Suppressor macrophage (primary cell): ENCODE data around the gene CIITA.
"Not testable (repeated sequence)": the region's sequence is repeated elsewhere in the genome, so short reads cannot be mapped to it uniquely, and the experiment has no call there.

Experiments used
- DNase-seq, 4 experiments: peaks; one replicate each; pipeline ENCODE4 v3.0.0-alpha.2; 2020 to 2022
- total RNA-seq, 17 experiments: gene quantifications; one replicate each; lab custom pipeline; 2026; ENCODE audit warnings: mixed read lengths in 6 of 17, inconsistent platforms in 3 of 17; lab: John Stamatoyannopoulos, UW

CIITA gene
- 1.9 to 89.1 (median 6.7) reads per million in 17 experiments for total RNA-seq

GRCh38 chr16:10876799-10877341 is at the start of gene CIITA:
Gene CIITA (plus strand): TSS chr16:10877202. CDS start chr16:10877331, 129 bp downstream.
- peak; percentile 94 to 98 (median 96) for DNase-seq

GRCh38 chr16:10827691-10828341 is 49.2 kb upstream of the CIITA start:
- no peak for DNase-seq

GRCh38 chr16:10828851-10829366 is 48.1 kb upstream of the CIITA start:
- peak; percentile 95 to 98 (median 97) for DNase-seq

- not testable (repeated sequence) for DNase-seq
Observed at GRCh38 chr16:10829390-10830098, 47.5 kb upstream of the CIITA start.

GRCh38 chr16:10830240-10830639 is 46.8 kb upstream of the CIITA start:
- DNase-seq = not testable (repeated sequence)

- peak; percentile 68 to 88 (median 75) for DNase-seq
Observed at GRCh38 chr16:10831894-10832886, 44.8 kb upstream of the CIITA start.

GRCh38 chr16:10833271-10833670 is 43.7 kb upstream of the CIITA start:
- no peak for DNase-seq

GRCh38 chr16:10834130-10834529 is 42.9 kb upstream of the CIITA start:
- no peak for DNase-seq

- DNase-seq = no peak
Observed at GRCh38 chr16:10834766-10835165, 42.2 kb upstream of the CIITA start.

GRCh38 chr16:10835281-10835931 is 41.6 kb upstream of the CIITA start:
- DNase-seq = no peak

GRCh38 chr16:10836174-10836853 is 40.7 kb upstream of the CIITA start:
- DNase-seq = no peak

- DNase-seq = no peak
Observed at GRCh38 chr16:10838621-10839278, 38.3 kb upstream of the CIITA start.

GRCh38 chr16:10839279-10839666 is 37.7 kb upstream of the CIITA start:
- DNase-seq = no peak

- no peak for DNase-seq
Observed at GRCh38 chr16:10840703-10841102, 36.3 kb upstream of the CIITA start.

GRCh38 chr16:10846213-10846998 is 30.6 kb upstream of the CIITA start:
- DNase-seq = peak; percentile 59 to 92 (median 82)

GRCh38 chr16:10847176-10847575 is 29.8 kb upstream of the CIITA start:
- peak; percentile 80 to 93 (median 88) for DNase-seq

GRCh38 chr16:10849736-10850477 is 27.1 kb upstream of the CIITA start:
- DNase-seq = no peak

GRCh38 chr16:10850478-10850850 is 26.5 kb upstream of the CIITA start:
- no peak for DNase-seq

GRCh38 chr16:10851512-10851911 is 25.5 kb upstream of the CIITA start:
- no peak for DNase-seq
